GM12864 (cell line): ENCODE data around the gene GABRB1.

ENCODE experiments used
- DNase-seq: peaks from one replicate; pipeline ENCODE4 v3.0.0-alpha.2; 2011; ENCODE audit warnings: low read depth
- H3K4me3 ChIP-seq: 2 replicates; pipeline ENCODE4 v1.5.1; 2011; ENCODE audit warnings: mild to moderate bottlenecking, low read depth, low read length, control low read depth
- TF ChIP-seq, protein P1 (sequence below): IDR thresholded peaks from 2 replicates; pipeline ENCODE4 v1.5.1; 2011; ENCODE audit warnings: low read depth, mild to moderate bottlenecking, moderate library complexity, low read length, control low read depth, inconsistent platforms; ENCODE audit errors: missing control alignments

GABRB1 gene

GRCh38 chr4:47263721-47264120 lies 232.4 kb downstream of the GABRB1 start:
- TF ChIP-seq, protein P1, sequence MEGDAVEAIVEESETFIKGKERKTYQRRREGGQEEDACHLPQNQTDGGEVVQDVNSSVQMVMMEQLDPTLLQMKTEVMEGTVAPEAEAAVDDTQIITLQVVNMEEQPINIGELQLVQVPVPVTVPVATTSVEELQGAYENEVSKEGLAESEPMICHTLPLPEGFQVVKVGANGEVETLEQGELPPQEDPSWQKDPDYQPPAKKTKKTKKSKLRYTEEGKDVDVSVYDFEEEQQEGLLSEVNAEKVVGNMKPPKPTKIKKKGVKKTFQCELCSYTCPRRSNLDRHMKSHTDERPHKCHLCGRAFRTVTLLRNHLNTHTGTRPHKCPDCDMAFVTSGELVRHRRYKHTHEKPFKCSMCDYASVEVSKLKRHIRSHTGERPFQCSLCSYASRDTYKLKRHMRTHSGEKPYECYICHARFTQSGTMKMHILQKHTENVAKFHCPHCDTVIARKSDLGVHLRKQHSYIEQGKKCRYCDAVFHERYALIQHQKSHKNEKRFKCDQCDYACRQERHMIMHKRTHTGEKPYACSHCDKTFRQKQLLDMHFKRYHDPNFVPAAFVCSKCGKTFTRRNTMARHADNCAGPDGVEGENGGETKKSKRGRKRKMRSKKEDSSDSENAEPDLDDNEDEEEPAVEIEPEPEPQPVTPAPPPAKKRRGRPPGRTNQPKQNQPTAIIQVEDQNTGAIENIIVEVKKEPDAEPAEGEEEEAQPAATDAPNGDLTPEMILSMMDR, result no peak
- no peak overlapping the region for H3K4me3 ChIP-seq

GRCh38 chr4:47270201-47270888 lies 239.0 kb downstream of the GABRB1 start:
- no peak for DNase-seq
- TF ChIP-seq, protein P1, result no peak
- no peak overlapping the region for H3K4me3 ChIP-seq

More at GRCh38 chr4:47263721-47264120, 232.4 kb downstream of the GABRB1 start:
- DNase-seq, result no peak

DNA sequence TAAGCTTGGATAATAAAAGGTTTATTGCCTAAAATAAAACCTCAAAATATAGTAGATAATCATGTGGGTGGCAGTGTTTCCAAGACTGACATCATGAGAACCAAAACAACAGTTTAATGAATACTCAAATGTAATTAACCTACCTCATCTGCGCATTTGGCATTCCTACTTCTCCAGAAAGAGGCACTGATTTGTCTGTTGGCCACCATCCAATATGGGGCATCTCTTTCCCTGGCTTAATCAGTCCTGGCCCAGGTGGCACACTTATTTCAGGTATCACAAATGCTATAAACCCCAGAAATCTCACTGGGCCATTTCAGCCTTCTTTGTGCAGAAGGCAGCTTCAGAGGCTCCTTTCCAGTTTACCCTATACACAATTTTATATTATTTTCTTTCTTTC lies 239.9 kb downstream of the GABRB1 start:
- H3K4me3 ChIP-seq, result no peak overlapping the region
- DNase-seq, result no peak
- TF ChIP-seq, protein P1, result no peak

DNA sequence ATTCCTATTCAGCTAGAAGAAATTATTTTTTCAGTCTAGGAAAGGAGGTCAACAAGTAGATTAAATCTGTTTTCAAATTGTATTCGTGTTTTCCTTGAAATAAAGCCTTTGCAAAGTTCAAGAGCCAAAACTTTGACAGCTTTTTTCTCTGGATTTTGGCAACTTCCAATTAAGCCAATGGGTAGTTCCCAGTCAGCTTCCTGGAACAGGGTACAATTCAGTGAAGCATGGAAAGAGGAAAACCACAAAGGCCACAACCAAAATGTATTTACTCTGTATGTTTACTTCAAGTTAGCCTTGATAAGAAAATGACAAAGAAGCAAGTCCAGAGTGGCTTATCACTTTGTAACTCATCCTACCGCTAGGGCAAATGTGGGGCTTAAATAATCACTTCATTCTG lies 243.5 kb downstream of the GABRB1 start:
- no peak overlapping the region for H3K4me3 ChIP-seq
- TF ChIP-seq, protein P1, result no peak
- DNase-seq, result no peak

DNA sequence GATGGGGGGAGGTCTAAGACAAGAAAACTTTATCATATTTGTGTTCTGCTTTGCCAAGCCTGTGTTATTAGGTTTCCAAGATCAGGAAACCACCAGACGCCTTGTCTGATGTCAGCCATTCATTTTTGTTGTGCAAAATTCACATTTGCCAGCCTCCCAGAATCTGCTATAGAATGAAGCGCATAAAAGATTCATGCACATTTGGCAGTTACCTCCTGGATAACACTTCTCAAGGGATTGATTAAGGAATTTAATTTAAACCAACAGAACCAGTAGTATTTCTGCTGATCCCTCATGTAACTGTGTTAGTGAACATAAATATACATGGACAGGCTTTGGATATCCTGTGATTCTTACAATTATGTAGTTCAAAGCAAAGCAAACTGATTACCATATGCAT lies 244.2 kb downstream of the GABRB1 start:
- DNase-seq, result no peak
- TF ChIP-seq, protein P1, result no peak
- H3K4me3 ChIP-seq, result no peak overlapping the region

GRCh38 chr4:47278631-47279030 lies 247.3 kb downstream of the GABRB1 start:
- no peak for DNase-seq
- TF ChIP-seq, protein P1, result no peak
- no peak overlapping the region for H3K4me3 ChIP-seq

- DNase-seq, result no peak
- no peak overlapping the region for H3K4me3 ChIP-seq
- TF ChIP-seq, protein P1, result no peak
These were observed 256.4 kb downstream of the GABRB1 start for GRCh38 chr4:47287735-47288134.
